C4-2B (cell line): Measurements from ENCODE around the gene ACTL6A.

Source experiments
- ZFX ChIP-seq: fragments of 450-650 bp; IDR thresholded peaks from 2 replicates; pipeline ENCODE4 v1.6.1; 2017
- TF ChIP-seq, protein P1 (sequence below): fragments of 450-650 bp; conservative IDR thresholded peaks from 2 replicates; pipeline ENCODE4 v1.5.1; 2017; ENCODE audit warnings: mild to moderate bottlenecking

DNA sequence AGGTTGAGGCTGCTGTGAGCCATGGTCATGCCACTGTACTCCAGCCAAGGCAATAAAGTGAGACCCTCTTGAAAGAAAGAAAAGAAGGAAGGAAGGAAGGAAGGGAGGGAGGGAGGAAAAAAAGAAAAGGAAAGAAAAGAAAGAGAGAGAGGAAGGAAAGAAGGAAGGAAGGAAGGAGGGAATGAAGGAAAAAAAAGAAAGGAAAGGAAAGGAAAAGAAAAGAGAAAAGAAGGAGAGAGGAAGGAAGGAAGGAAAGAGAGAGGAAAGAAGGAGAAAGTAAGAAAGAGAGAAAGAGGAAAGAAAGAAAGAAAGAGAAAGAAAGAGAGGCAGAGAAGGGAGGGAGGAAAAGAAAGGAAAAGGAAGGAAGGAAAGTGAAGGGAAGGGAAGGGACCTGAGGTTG, 20.4 kb upstream of the ACTL6A start:
- TF ChIP-seq, protein P1, sequence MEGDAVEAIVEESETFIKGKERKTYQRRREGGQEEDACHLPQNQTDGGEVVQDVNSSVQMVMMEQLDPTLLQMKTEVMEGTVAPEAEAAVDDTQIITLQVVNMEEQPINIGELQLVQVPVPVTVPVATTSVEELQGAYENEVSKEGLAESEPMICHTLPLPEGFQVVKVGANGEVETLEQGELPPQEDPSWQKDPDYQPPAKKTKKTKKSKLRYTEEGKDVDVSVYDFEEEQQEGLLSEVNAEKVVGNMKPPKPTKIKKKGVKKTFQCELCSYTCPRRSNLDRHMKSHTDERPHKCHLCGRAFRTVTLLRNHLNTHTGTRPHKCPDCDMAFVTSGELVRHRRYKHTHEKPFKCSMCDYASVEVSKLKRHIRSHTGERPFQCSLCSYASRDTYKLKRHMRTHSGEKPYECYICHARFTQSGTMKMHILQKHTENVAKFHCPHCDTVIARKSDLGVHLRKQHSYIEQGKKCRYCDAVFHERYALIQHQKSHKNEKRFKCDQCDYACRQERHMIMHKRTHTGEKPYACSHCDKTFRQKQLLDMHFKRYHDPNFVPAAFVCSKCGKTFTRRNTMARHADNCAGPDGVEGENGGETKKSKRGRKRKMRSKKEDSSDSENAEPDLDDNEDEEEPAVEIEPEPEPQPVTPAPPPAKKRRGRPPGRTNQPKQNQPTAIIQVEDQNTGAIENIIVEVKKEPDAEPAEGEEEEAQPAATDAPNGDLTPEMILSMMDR = no peak
- no peak for TF ChIP-seq ZFX
